HEK293 (cell line): ENCODE measurements around the gene KCNQ1.

Experiments used
- SP2 ChIP-seq: fragments of 450-650 bp; formaldehyde crosslinking; IDR thresholded peaks from 2 replicates; pipeline ENCODE4 v1.5.1; 2016; ENCODE audit warnings: missing biosample characterization, missing genetic modification characterization
- ZBTB8A ChIP-seq: fragments of 450-650 bp; formaldehyde crosslinking; IDR thresholded peaks from 2 replicates; pipeline ENCODE4 v1.5.1; 2016; ENCODE audit warnings: missing biosample characterization, missing genetic modification characterization
- ZNF121 ChIP-seq: fragments of 450-650 bp; formaldehyde crosslinking; IDR thresholded peaks from 2 replicates; pipeline ENCODE4 v1.5.1; 2016; ENCODE audit warnings: missing biosample characterization, missing genetic modification characterization
- ZNF2 ChIP-seq: fragments of 450-650 bp; formaldehyde crosslinking; IDR thresholded peaks from 2 replicates; pipeline ENCODE4 v1.5.1; 2016; ENCODE audit warnings: missing biosample characterization, missing genetic modification characterization
- ZNF221 ChIP-seq: fragments of 450-650 bp; formaldehyde crosslinking; IDR thresholded peaks from 2 replicates; pipeline ENCODE4 v1.5.1; 2017; ENCODE audit warnings: missing biosample characterization, missing genetic modification characterization, borderline replicate concordance

DNA sequence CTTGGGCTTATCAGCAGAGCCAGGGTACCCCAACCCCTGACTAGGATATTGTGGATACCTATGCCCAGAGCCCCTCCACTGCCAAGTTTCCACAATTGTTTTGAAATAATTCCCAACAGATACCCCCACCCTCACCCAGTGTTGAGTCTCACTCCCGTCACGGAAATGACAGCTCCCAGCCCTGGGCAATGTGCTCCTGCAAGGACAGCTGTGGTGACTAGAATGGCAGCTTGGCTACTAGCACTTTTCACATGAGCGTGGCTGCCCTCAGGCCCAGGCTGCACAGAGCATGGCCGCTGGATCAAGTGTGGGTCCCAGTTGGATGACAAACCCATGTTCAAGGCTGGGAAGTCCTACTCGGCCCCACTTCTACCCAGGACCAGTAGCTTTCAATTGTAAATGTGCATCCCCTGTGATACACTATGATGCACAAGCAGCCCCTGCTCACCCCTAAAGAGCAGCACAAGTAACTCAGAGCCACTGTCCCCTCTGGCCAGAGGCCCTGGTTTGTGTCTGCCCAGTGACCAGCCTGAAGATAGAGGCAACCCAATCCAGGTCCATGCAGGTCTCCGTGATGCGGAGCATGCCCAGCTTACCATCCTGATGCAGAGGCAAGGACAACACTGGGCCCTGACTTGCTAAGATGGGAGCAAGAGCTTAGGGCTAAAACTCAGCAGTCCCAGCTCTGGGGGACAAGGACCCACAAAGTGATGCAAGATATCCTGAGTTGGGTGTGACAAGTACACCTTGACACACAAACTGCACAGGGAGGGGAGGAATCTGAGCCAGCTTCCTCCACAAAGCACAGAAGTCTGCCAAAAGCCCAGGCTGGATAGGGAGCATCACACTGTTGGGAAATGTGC is 241.8 kb downstream of the KCNQ1 start:
- TF ChIP-seq ZBTB8A (tag by site-specific recombination) (no peak), ZNF121 (tag by site-specific recombination) (no peak), ZNF2 (no peak), SP2 (tag by site-specific recombination) (no peak), ZNF221 (tag by site-specific recombination) (no peak)
